Measurements from ENCODE around the gene RPL41.

DNA sequence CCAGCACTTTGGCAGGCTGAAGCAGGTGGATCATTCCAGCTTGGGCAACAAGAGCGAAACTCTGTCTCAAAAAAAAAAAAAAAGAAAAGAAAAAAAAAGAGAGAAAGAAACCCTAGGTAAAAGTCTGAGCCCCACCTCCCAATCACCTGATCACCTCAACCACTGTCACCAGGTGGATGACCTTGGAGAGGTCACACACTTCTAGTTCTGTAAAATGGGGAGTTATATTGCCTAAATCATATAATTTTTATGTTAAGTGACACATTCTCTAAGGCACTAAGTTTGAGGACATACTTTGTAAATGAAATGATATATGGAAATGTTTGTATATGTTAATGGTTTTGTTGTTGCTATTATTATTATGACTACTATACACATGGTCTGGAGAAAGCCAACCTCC is 38.0 kb upstream of the RPL41 start:
- TF ChIP-seq ETV6 (conservative IDR thresholded peaks at IDR 0.05 in 1 of 2, IDR thresholded peaks at IDR 0.05 in 1 of 2; ENCODE audit: borderline replicate concordance in 1 of 2, low read depth in 1 of 2) (no peak), POLR2AphosphoS5 (IDR thresholded peaks at IDR 0.05; ENCODE audit: low read length) (no peak), CHD2 (IDR thresholded peaks at IDR 0.05; ENCODE audit: borderline replicate concordance, low read depth, low read length) (no peak), NFIC (IDR thresholded peaks at IDR 0.05; ENCODE audit: low read depth, low read length) (no peak), ATF7 (IDR thresholded peaks at IDR 0.05; ENCODE audit: low read depth) (no peak), POLR2A (IDR thresholded peaks at IDR 0.05; ENCODE audit: low read depth, low read length) (no peak), CREB1 (IDR thresholded peaks at IDR 0.05; ENCODE audit: low read depth) (no peak), SREBF2 (IDR thresholded peaks at IDR 0.05; ENCODE audit: low read length) (no peak), EZH2 (IDR thresholded peaks at IDR 0.05; ENCODE audit: borderline replicate concordance, control insufficient read depth, low read depth, low read length) (no peak), MTA3 (IDR thresholded peaks at IDR 0.05; ENCODE audit: borderline replicate concordance, low read length) (no peak)
- TF ChIP-seq, protein P1, sequence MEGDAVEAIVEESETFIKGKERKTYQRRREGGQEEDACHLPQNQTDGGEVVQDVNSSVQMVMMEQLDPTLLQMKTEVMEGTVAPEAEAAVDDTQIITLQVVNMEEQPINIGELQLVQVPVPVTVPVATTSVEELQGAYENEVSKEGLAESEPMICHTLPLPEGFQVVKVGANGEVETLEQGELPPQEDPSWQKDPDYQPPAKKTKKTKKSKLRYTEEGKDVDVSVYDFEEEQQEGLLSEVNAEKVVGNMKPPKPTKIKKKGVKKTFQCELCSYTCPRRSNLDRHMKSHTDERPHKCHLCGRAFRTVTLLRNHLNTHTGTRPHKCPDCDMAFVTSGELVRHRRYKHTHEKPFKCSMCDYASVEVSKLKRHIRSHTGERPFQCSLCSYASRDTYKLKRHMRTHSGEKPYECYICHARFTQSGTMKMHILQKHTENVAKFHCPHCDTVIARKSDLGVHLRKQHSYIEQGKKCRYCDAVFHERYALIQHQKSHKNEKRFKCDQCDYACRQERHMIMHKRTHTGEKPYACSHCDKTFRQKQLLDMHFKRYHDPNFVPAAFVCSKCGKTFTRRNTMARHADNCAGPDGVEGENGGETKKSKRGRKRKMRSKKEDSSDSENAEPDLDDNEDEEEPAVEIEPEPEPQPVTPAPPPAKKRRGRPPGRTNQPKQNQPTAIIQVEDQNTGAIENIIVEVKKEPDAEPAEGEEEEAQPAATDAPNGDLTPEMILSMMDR (IDR thresholded peaks at IDR 0.05 in 2 of 3, conservative IDR thresholded peaks at IDR 0.05 in 1 of 3; ENCODE audit: control insufficient read depth in 2 of 3, extremely low read depth in 1 of 3, insufficient read depth in 1 of 3, low read depth in 3 of 3, low read length in 3 of 3): no peak
- TF ChIP-seq, protein P2, sequence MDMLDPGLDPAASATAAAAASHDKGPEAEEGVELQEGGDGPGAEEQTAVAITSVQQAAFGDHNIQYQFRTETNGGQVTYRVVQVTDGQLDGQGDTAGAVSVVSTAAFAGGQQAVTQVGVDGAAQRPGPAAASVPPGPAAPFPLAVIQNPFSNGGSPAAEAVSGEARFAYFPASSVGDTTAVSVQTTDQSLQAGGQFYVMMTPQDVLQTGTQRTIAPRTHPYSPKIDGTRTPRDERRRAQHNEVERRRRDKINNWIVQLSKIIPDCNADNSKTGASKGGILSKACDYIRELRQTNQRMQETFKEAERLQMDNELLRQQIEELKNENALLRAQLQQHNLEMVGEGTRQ (IDR thresholded peaks at IDR 0.05; ENCODE audit: borderline replicate concordance, low read depth, low read length): no peak
- TF ChIP-seq, protein P3, sequence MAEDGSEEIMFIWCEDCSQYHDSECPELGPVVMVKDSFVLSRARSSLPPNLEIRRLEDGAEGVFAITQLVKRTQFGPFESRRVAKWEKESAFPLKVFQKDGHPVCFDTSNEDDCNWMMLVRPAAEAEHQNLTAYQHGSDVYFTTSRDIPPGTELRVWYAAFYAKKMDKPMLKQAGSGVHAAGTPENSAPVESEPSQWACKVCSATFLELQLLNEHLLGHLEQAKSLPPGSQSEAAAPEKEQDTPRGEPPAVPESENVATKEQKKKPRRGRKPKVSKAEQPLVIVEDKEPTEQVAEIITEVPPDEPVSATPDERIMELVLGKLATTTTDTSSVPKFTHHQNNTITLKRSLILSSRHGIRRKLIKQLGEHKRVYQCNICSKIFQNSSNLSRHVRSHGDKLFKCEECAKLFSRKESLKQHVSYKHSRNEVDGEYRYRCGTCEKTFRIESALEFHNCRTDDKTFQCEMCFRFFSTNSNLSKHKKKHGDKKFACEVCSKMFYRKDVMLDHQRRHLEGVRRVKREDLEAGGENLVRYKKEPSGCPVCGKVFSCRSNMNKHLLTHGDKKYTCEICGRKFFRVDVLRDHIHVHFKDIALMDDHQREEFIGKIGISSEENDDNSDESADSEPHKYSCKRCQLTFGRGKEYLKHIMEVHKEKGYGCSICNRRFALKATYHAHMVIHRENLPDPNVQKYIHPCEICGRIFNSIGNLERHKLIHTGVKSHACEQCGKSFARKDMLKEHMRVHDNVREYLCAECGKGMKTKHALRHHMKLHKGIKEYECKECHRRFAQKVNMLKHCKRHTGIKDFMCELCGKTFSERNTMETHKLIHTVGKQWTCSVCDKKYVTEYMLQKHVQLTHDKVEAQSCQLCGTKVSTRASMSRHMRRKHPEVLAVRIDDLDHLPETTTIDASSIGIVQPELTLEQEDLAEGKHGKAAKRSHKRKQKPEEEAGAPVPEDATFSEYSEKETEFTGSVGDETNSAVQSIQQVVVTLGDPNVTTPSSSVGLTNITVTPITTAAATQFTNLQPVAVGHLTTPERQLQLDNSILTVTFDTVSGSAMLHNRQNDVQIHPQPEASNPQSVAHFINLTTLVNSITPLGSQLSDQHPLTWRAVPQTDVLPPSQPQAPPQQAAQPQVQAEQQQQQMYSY (CRISPR knock-in tag; IDR thresholded peaks at IDR 0.05): no peak
- TF ChIP-seq, protein P4, sequence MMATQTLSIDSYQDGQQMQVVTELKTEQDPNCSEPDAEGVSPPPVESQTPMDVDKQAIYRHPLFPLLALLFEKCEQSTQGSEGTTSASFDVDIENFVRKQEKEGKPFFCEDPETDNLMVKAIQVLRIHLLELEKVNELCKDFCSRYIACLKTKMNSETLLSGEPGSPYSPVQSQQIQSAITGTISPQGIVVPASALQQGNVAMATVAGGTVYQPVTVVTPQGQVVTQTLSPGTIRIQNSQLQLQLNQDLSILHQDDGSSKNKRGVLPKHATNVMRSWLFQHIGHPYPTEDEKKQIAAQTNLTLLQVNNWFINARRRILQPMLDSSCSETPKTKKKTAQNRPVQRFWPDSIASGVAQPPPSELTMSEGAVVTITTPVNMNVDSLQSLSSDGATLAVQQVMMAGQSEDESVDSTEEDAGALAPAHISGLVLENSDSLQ (IDR thresholded peaks at IDR 0.05): no peak
